Measurements from ENCODE around the gene BRAT1.

DNA sequence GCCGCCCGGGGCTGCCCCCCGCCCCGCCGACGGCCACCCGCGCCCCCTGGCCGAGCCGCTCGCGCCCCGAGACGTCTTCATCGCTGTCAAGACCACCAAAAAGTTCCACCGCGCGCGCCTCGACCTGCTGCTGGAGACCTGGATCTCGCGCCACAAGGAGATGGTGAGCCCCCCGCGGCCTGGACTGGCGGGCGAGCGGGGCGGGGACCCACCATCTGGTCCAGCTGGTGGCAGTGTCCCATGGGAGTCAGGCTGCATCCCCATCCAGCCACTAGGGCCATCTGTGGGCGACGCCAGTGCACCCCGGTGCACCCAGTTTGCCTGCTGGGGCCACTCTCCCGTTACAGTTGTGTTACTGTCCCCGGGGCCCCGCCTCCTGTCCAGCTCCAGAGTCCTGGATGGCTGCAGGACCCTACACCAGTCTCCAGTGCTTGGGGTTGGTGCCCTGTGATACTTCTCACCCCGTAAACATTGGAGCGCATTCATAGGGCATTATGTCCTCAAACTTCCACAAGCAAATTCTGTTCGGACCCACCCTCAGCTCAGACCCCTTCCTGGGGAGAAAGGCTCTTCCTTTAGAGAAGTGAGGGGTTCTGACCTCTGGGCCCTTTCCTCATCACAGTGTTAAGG is 35.1 kb downstream of the BRAT1 start:
- TF ChIP-seq, protein P1, sequence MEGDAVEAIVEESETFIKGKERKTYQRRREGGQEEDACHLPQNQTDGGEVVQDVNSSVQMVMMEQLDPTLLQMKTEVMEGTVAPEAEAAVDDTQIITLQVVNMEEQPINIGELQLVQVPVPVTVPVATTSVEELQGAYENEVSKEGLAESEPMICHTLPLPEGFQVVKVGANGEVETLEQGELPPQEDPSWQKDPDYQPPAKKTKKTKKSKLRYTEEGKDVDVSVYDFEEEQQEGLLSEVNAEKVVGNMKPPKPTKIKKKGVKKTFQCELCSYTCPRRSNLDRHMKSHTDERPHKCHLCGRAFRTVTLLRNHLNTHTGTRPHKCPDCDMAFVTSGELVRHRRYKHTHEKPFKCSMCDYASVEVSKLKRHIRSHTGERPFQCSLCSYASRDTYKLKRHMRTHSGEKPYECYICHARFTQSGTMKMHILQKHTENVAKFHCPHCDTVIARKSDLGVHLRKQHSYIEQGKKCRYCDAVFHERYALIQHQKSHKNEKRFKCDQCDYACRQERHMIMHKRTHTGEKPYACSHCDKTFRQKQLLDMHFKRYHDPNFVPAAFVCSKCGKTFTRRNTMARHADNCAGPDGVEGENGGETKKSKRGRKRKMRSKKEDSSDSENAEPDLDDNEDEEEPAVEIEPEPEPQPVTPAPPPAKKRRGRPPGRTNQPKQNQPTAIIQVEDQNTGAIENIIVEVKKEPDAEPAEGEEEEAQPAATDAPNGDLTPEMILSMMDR (IDR thresholded peaks at IDR 0.05; ENCODE audit: low read length): no peak
- TF ChIP-seq EZH2 (IDR thresholded peaks at IDR 0.05; ENCODE audit: borderline replicate concordance, low read length): no peak
